Mucosa of descending colon (tissue), 3 donors: ENCODE measurements around the gene IL1RN. TPM values are rescaled to one million over a fixed set of nuclear protein-coding genes. Genes with fewer than 3 reads are reported as not detected.

Experiments used
- ATAC-seq: fragments of 200-7000 bp; cut with Tn5 transposase; one replicate; pipeline ENCODE4 v1.9.1; 2020; ENCODE audit warnings: mild to moderate bottlenecking, moderate library complexity
- DNase-seq, 3 donors: peaks; one replicate each; pipeline ENCODE4 v3.0.0-alpha.2; 2020
- H3K36me3 ChIP-seq: fragments of 200-600 bp; one replicate; pipeline ENCODE4 v1.8.0; 2021; ENCODE audit warnings: low read depth, mild to moderate bottlenecking
- H3K4me1 ChIP-seq: fragments of 200-600 bp; one replicate; pipeline ENCODE4 v1.8.0; 2021; ENCODE audit warnings: low read depth, mild to moderate bottlenecking
- H3K4me3 ChIP-seq: fragments of 200-600 bp; one replicate; pipeline ENCODE4 v1.8.0; 2021; ENCODE audit warnings: mild to moderate bottlenecking
- H3K9me3 ChIP-seq: fragments of 200-600 bp; one replicate; pipeline ENCODE4 v1.8.0; 2021; ENCODE audit warnings: mild to moderate bottlenecking
- intact Hi-C, 2 donors: fragments of 100-400 bp; cut with DNase I in 1 of 2; cut with micrococcal nuclease in 1 of 2; formaldehyde crosslinking; loops; one replicate each; pipeline versions ENCODE4 v1.11.0 to v1.11.1; 2022; cut with DNase I, micrococcal nuclease
- total RNA-seq, 3 donors: library from RNA; stranded (reverse); fragmentation: NEBNext Ultra II Directional in 2 of 3; extraction: Animal tissue kit (Norgen Biotek cat#: 25700) in 2 of 3; gene quantifications; one replicate each; pipeline versions ENCODE4 v1.2.1 to v1.2.4, GENCODE V29; 2021 to 2023
- TF ChIP-seq, protein P1 (sequence below): fragments of 200-600 bp; IDR thresholded peaks from one replicate; pipeline ENCODE4 v1.8.0; 2022; ENCODE audit warnings: antibody characterized with exemption, mild to moderate bottlenecking
- donor health status: DM: no; HTN: no; CAD: no; lungs with moderate emphysema.
- donor health status: DM: no; HTN: no; CAD: no.
- donor health status: DM: no; HTN: yes; CAD: no.

IL1RN gene
- total RNA-seq, 3 donors from 2014 or later = 0.17 to 11.9 (median 0.76) TPM

GRCh38 chr2:113105047-113105785 is 22.2 kb upstream of the IL1RN start:
- Histone ChIP-seq H3K4me1 (no peaks in the 10 kb centered on the region), H3K4me3 (no peak overlapping the region), H3K9me3 (no peaks in the 10 kb centered on the region), H3K36me3 (no peaks in the 10 kb centered on the region)
- intact Hi-C loops = no loop called here
- DNase-seq (no peak), ATAC-seq (no peak)
- TF ChIP-seq, protein P1, sequence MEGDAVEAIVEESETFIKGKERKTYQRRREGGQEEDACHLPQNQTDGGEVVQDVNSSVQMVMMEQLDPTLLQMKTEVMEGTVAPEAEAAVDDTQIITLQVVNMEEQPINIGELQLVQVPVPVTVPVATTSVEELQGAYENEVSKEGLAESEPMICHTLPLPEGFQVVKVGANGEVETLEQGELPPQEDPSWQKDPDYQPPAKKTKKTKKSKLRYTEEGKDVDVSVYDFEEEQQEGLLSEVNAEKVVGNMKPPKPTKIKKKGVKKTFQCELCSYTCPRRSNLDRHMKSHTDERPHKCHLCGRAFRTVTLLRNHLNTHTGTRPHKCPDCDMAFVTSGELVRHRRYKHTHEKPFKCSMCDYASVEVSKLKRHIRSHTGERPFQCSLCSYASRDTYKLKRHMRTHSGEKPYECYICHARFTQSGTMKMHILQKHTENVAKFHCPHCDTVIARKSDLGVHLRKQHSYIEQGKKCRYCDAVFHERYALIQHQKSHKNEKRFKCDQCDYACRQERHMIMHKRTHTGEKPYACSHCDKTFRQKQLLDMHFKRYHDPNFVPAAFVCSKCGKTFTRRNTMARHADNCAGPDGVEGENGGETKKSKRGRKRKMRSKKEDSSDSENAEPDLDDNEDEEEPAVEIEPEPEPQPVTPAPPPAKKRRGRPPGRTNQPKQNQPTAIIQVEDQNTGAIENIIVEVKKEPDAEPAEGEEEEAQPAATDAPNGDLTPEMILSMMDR = no peak

GRCh38 chr2:113111121-113111520 is 16.3 kb upstream of the IL1RN start:
- DNase-seq (no peak), ATAC-seq (no peak)
- TF ChIP-seq, protein P1 = no peak
- Histone ChIP-seq H3K4me1 (no peaks in the 10 kb centered on the region), H3K9me3 (no peaks in the 10 kb centered on the region), H3K4me3 (no peak overlapping the region), H3K36me3 (no peaks in the 10 kb centered on the region)
- intact Hi-C loops = no loop called here

DNA sequence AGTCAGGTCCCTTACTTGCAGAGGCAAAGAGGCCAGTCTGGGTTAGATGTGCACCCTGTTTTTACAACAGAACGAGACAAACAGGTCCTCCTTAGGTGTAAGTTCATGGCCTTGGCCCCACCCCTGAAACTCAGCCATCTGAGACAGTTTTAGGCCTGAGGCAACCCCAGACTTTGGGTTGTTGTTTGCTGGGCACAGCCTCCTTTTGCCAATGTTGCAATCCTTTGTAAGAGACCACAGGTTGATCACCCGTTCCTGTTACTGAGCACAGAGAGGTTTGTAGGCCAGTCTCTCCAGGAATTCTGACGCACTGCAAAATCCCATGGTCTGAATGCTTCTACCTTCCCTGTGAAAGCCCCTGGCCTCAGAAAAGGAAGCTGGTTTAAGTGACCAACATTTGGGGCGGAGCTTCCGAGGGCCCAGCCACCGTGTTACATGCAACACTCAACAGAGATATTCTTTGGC is 15.5 kb upstream of the IL1RN start:
- peak; percentile 21 for ATAC-seq
- TF ChIP-seq, protein P1 = no peak
- no peaks in the 10 kb centered on the region for H3K9me3 ChIP-seq

GRCh38 chr2:113112441-113112840 is 15.0 kb upstream of the IL1RN start:
- ATAC-seq = no peak
- intact Hi-C loops = no loop called here

More for the DNA sequence above, 15.5 kb upstream of the IL1RN start:
- intact Hi-C loops = no loop called here
- Histone ChIP-seq H3K4me1 (no peaks in the 10 kb centered on the region), H3K36me3 (no peaks in the 10 kb centered on the region), H3K4me3 (no peak overlapping the region)
- no peak for DNase-seq

DNA sequence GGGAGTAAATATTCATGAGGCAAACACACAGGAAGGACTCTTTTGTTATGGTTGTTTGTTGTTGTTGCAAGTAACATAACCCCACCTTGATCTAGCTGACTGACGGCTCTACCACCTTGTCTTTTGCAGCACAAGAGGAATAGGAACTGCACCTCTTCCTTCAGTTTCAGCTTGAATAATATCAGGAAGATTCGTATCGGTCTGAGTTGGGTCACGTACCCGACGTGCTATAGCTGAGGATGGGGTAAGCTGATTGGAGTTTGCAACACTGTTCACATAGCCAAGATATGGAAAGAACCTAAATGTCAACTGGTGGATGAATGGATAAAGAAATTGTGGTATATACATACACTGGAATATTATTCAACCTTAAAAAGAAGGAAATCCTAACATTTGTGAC is 14.5 kb upstream of the IL1RN start:
- ATAC-seq (no peak), DNase-seq (no peak)
- intact Hi-C loops = no loop called here
- Histone ChIP-seq H3K4me3 (no peak overlapping the region), H3K36me3 (no peaks in the 10 kb centered on the region), H3K4me1 (peaks cover 3% of the 10 kb centered on the region), H3K9me3 (no peaks in the 10 kb centered on the region)
- TF ChIP-seq, protein P1 = no peak

More at GRCh38 chr2:113112441-113112840, 15.0 kb upstream of the IL1RN start:
- Histone ChIP-seq H3K36me3 (no peaks in the 10 kb centered on the region), H3K4me3 (no peak overlapping the region), H3K4me1 (no peaks in the 10 kb centered on the region), H3K9me3 (no peaks in the 10 kb centered on the region)
- TF ChIP-seq, protein P1 = no peak
- DNase-seq = no peak
